ENCODE data around the gene IL17RA.

The IL17RA gene

GRCh38 chr22:17063411-17064106, 21.2 kb upstream of the IL17RA start:
- TF ChIP-seq CTCF (IDR thresholded peaks at IDR 0.05; ENCODE audit: low read depth, low read length), result no peak
- peaks cover under 1% of the 10 kb centered on the region; the same call in 1 of the 2 replicates for H3K27me3 ChIP-seq
- no peaks in the 10 kb centered on the region for H3K9me3 ChIP-seq
- H3K4me3 ChIP-seq (ENCODE audit: low read depth, low read length), result no peak overlapping the region
- H3K36me3 ChIP-seq, result no peaks in the 10 kb centered on the region
- no peak for DNase-seq
- no peaks in the 10 kb centered on the region for H3K4me1 ChIP-seq

- no peaks in the 10 kb centered on the region for H3K36me3 ChIP-seq
- no peaks in the 10 kb centered on the region for H3K4me1 ChIP-seq
- H3K27me3 ChIP-seq, result no peaks in the 10 kb centered on the region
- no peaks in the 10 kb centered on the region for H3K9me3 ChIP-seq
- no peak for DNase-seq
- no peak for TF ChIP-seq CTCF (IDR thresholded peaks at IDR 0.05; ENCODE audit: low read depth, low read length)
- H3K4me3 ChIP-seq (ENCODE audit: low read depth, low read length), result no peak overlapping the region
Measured at GRCh38 chr22:17064498-17065100, 20.2 kb upstream of the IL17RA start.

- Histone ChIP-seq H3K36me3 (no peaks in the 10 kb centered on the region), H3K4me3 (ENCODE audit: low read depth, low read length) (no peak overlapping the region), H3K4me1 (no peaks in the 10 kb centered on the region), H3K27me3 (no peaks in the 10 kb centered on the region), H3K9me3 (no peaks in the 10 kb centered on the region)
- no peak for TF ChIP-seq CTCF (IDR thresholded peaks at IDR 0.05; ENCODE audit: low read depth, low read length)
- no peak for DNase-seq
Measured at GRCh38 chr22:17065433-17065832, 19.4 kb upstream of the IL17RA start.

- TF ChIP-seq CTCF (IDR thresholded peaks at IDR 0.05; ENCODE audit: low read depth, low read length), result no peak
- no peak for DNase-seq
Measured at GRCh38 chr22:17072877-17073276, 11.9 kb upstream of the IL17RA start.

GRCh38 chr22:17074648-17075002, 10.2 kb upstream of the IL17RA start:
- no peaks in the 10 kb centered on the region for H3K27me3 ChIP-seq
- TF ChIP-seq CTCF (IDR thresholded peaks at IDR 0.05; ENCODE audit: low read depth, low read length), result no peak
- no peaks in the 10 kb centered on the region for H3K4me1 ChIP-seq
- no peaks in the 10 kb centered on the region for H3K36me3 ChIP-seq
- no peak for DNase-seq
- H3K4me3 ChIP-seq (ENCODE audit: low read depth, low read length), result no peak overlapping the region
- no peaks in the 10 kb centered on the region for H3K9me3 ChIP-seq

More at GRCh38 chr22:17072877-17073276, 11.9 kb upstream of the IL17RA start:
- no peaks in the 10 kb centered on the region for H3K9me3 ChIP-seq
- H3K4me3 ChIP-seq (ENCODE audit: low read depth, low read length), result no peak overlapping the region
- no peaks in the 10 kb centered on the region for H3K36me3 ChIP-seq
- H3K4me1 ChIP-seq, result no peaks in the 10 kb centered on the region
- H3K27me3 ChIP-seq, result no peaks in the 10 kb centered on the region

GRCh38 chr22:17077255-17077654, 7.5 kb upstream of the IL17RA start:
- H3K27me3 ChIP-seq, result no peaks in the 10 kb centered on the region
- no peaks in the 10 kb centered on the region for H3K4me1 ChIP-seq
- DNase-seq, result no peak
- TF ChIP-seq CTCF (IDR thresholded peaks at IDR 0.05; ENCODE audit: low read depth, low read length), result no peak
- H3K36me3 ChIP-seq, result no peaks in the 10 kb centered on the region
- H3K9me3 ChIP-seq, result no peaks in the 10 kb centered on the region
- no peak overlapping the region for H3K4me3 ChIP-seq (ENCODE audit: low read depth, low read length)

Data from BE2C (cell line).